Activated CD4-positive, alpha-beta T cell treated with anti-CD3 and anti-CD28 coated beads, Interleukin-2, amount 10 ng/mL, durations not matched to agents 7 days and 5 days (primary cell): ENCODE measurements around the gene WDR90. TPM values are rescaled to one million over a fixed set of nuclear protein-coding genes. Genes with fewer than 3 reads are reported as not detected.

Experiments
- CTCF ChIA-PET: fragments of 350-600 bp; sonication (Branson Sonifier 250); formaldehyde crosslinking; loops from one replicate; lab custom pipeline; 2021; ENCODE audit warnings: antibody characterized with exemption; lab: Charles Lee
- POLR2A ChIA-PET: fragments of 350-600 bp; sonication (Branson Sonifier 250); formaldehyde crosslinking; loops from one replicate; lab custom pipeline; 2021; ENCODE audit warnings: antibody characterized with exemption; lab: Charles Lee
- DNase-seq: peaks from one replicate; pipeline ENCODE4 v3.0.0-alpha.2; 2020
- H3K27ac Mint-ChIP-seq: one replicate; pipeline ENCODE4 v1.8.0; 2021; ENCODE audit warnings: mild to moderate bottlenecking, moderate library complexity, mixed read lengths
- H3K27me3 Mint-ChIP-seq: one replicate; pipeline ENCODE4 v1.8.0; 2021; ENCODE audit warnings: mixed read lengths
- H3K36me3 Mint-ChIP-seq: one replicate; pipeline ENCODE4 v1.8.0; 2021; ENCODE audit warnings: low read depth, mixed read lengths
- H3K4me1 Mint-ChIP-seq: one replicate; pipeline ENCODE4 v1.8.0; 2021; ENCODE audit warnings: mixed read lengths
- H3K4me3 Mint-ChIP-seq: one replicate; pipeline ENCODE4 v1.8.0; 2021; ENCODE audit warnings: mild to moderate bottlenecking, moderate library complexity, mixed read lengths
- H3K9me3 Mint-ChIP-seq: one replicate; pipeline ENCODE4 v1.8.0; 2021; ENCODE audit warnings: mixed read lengths
- total RNA-seq, 2 experiments: library from RNA; stranded (reverse); gene quantifications; one replicate each; pipeline ENCODE4 v1.2.3, GENCODE V29; 2021

WDR90 gene
- total RNA-seq, 2 experiments from 2014 or later = 54.9 to 81.6 TPM

DNA sequence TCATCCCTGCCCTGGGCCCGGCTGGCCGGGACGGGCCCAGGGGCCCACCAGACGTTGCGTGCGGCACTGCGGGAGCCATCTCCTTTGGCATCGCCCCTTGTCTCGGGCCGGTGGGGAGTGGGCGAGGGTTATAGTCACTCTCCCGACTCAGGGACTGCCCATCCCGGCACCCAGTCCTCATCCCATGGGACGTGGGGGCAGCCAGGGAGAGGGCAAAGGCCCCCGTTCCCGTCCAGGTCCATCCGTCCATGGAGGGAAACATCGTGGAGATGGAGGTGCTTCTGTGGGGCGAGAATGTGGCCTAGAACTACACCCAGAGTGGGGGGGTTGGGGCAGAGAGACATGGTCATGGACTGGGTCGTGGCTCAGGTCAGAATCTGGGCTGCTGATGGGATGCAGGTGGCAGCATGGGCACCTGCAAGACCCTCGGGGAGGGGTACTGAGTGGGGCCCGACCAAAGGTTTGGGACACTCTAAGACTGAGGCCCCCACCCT, 2.4 kb upstream of the WDR90 start:
- Mint-ChIP-seq H3K4me1 (peaks cover 30% of the 10 kb centered on the region), H3K9me3 (no peaks in the 10 kb centered on the region), H3K27ac (no peak overlapping the region), H3K36me3 (no peaks in the 10 kb centered on the region), H3K4me3 (no peak overlapping the region), H3K27me3 (no peaks in the 10 kb centered on the region)
- ChIA-PET CTCF (no interaction called here), POLR2A (no interaction called here)
- no peak for DNase-seq

DNA sequence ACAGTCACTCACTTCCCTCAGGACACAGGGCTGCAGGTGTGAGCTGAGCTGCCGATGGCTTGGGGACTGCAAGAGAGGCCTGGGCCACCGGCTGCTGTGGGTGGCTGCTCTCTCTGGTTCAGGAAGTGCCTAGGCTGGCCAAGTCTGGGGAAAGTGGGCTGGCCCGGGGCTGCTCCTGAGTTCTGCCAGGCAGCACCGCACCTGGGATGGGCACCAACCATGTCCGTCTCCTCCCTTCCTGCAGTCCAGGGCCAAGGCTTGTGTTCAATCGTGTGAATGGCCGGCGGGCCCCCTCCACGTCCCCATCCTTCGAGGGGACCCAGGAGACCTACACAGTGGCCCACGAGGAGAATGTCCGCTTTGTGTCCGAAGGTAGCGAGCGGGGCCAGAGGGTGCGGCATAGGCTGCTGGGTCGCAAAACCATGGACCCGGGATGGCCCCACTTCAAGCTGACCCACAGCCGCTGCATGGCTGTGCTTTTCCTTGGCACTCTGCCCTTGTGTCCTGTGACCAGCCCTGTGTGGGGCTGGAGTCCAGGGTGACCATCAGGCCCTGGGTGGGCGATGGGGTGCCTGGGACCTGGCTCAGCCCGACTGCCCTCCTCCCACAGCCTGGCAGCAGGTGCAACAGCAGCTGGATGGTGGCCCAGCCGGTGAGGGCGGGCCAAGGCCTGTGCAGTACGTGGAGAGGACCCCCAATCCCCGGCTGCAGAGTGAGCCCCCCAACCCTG, 1.8 kb upstream of the WDR90 start:
- ChIA-PET CTCF (interaction anchor here (0.7 to 1.5 kb wide), 7 partner anchors 11 to 58 kb away, joined by 3 to 7 read pairs (median 3); partner anchors contain the start of gene METTL26), POLR2A (no interaction called here)
- H3K27me3 Mint-ChIP-seq = no peaks in the 10 kb centered on the region
- H3K27ac Mint-ChIP-seq = no peak overlapping the region
- no peak for DNase-seq
- no peak overlapping the region for H3K4me3 Mint-ChIP-seq
- H3K4me1 Mint-ChIP-seq = peaks cover 30% of the 10 kb centered on the region
- H3K9me3 Mint-ChIP-seq = no peaks in the 10 kb centered on the region
- H3K36me3 Mint-ChIP-seq = no peaks in the 10 kb centered on the region

DNA sequence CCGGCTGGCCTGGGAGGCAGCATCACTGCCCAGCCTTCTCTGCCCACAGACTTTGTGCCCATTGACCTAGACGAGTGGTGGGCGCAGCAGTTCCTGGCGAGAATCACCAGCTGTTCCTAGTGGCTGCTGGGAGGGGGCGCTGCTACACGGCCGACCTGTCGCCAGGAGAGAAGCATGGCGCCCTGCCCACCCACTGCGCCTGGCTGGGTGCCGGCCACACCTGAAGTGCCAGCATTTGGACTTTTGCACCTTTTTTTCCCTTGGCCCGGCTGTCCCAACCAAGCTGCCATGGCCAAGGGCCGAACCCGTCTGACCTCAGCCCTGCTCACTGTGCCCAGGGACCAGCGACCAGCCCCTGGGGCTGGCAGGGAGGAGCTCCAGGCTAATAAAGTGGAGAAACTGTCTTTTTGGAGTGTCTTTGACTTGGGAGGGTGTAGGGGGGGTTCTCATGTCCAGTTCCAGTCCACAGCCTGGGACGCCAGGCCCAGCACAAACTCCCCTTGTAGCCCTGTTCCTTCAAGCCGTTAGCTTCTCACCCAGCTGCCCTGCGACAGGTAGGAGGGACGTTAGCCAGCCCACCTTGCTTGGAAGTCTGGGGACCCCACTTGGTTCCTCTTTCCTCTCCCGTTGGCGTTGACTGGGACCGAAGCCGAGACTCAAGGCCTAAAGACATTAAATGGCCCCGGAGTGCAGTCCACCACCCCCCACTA, 939 bp upstream of the WDR90 start:
- peaks cover 26% of the 10 kb centered on the region for H3K4me1 Mint-ChIP-seq
- POLR2A ChIA-PET = no interaction called here
- CTCF ChIA-PET = interaction anchor here (0.7 to 1.5 kb wide), 8 partner anchors 11 to 59 kb away, joined by 3 to 7 read pairs (median 3); partner anchors contain the start of gene METTL26
- no peaks in the 10 kb centered on the region for H3K27me3 Mint-ChIP-seq
- no peaks in the 10 kb centered on the region for H3K36me3 Mint-ChIP-seq
- peak overlapping the region; percentile 77 for H3K27ac Mint-ChIP-seq
- H3K9me3 Mint-ChIP-seq = no peaks in the 10 kb centered on the region
- peak overlapping the region; percentile 73 for H3K4me3 Mint-ChIP-seq
- DNase-seq = no peak

DNA sequence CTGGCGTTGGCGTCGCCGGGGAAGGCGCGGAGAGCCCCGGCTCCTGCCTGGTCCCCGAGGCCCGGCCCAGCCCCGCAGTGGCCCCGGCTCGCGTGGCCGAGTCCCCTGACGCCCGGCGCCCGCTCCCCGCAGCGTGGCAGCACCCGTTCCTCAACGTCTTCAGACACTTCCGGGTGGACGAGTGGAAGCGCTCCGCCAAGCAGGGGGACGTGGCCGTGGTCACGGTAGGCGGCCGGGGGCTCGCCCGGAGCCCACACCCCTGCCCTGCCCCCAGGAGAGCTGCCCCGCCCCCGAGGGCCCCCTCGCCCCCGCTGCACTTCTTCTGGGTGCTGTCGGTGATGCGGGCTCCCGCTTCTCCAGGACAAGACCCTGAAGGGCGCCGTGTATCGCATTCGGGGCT, 466 bp downstream of the WDR90 start:
- DNase-seq = peak; percentile 33
- CTCF ChIA-PET = interaction anchor here (1.6 to 3.1 kb wide), 2 partner anchors 13 to 18 kb away, joined by 6 to 13 read pairs; partner anchors contain the start of genes METTL26 and RHOT2
- POLR2A ChIA-PET = interaction anchor here (0.7 kb wide), 1 partner anchor 19 kb away, joined by 3 read pairs; no protein-coding TSS in a partner anchor
- Mint-ChIP-seq H3K27me3 (no peaks in the 10 kb centered on the region), H3K9me3 (no peaks in the 10 kb centered on the region), H3K36me3 (no peaks in the 10 kb centered on the region), H3K27ac (no peak overlapping the region), H3K4me1 (peaks cover 15% of the 10 kb centered on the region), H3K4me3 (peak overlapping the region; percentile 72)

DNA sequence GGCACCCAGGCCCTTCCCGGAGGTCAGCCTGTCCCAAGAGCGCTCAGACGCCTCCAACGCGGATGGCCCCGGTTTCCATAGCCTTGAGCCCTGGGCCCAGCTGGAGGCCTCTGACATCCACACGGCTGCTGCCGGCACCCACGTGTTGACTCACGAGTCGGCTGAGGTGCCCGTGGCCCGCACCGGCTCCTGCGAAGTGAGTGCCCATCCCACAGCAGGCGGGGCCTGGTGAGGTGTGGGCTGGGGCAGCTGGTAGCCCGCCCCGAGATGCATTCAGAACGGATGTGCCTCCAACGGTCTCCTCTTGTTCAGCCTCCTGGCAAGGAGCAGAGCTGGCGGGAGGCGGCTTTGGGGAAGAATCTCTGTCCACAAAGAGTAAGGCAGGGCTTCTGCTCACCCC, 2.7 kb downstream of the WDR90 start:
- ChIA-PET CTCF (interaction anchor here (3.1 kb wide), 1 partner anchor 16 kb away, joined by 13 read pairs; the partner anchor contains the start of gene RHOT2), POLR2A (no interaction called here)
- H3K36me3 Mint-ChIP-seq = no peaks in the 10 kb centered on the region
- peaks cover 13% of the 10 kb centered on the region for H3K4me1 Mint-ChIP-seq
- H3K27me3 Mint-ChIP-seq = no peaks in the 10 kb centered on the region
- no peak overlapping the region for H3K27ac Mint-ChIP-seq
- no peak overlapping the region for H3K4me3 Mint-ChIP-seq
- DNase-seq = no peak
- no peaks in the 10 kb centered on the region for H3K9me3 Mint-ChIP-seq

DNA sequence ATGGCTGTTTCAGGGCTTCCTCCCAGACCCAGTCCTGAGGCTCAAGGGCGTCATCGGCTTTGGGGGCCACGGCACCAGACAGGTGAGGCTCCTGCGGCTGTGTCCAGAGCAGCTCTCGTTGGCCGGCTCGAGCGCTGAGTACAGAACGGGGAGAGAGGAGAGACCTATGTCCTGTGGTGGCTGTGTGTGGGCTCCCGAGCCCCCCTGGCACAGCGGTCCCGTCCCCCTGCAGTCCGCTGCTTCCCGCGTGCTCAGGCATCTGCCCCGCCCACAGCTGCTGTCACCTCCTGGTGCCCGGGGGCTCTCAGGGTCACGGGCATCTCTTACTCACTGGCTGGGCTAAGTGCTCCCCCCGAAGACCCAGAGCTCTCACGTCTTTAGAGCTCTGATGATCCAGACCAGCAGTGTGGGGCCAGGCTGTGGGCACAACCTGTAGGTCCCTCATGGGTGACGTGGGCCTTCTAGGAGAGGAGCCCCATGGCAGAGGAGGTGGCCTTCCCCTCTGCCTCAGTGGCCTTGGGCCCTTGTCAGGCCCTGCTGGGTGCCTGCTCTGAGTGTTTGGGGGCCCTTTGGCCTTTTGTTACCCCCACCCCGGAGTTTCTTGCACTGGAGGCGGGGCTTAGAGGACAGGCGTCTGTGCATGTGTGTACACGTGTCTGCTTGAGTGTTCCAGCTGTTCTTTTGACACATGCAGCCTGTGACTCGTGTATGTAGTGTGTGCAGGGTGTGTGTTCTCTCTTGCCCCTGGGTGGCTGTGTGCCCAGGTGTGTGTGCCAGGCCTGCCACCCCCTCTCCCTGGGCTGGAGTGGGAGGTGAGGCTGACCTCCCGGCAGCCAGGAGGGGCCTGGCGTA, 3.5 kb downstream of the WDR90 start:
- no peak for DNase-seq
- H3K4me3 Mint-ChIP-seq = no peak overlapping the region
- H3K36me3 Mint-ChIP-seq = no peaks in the 10 kb centered on the region
- no peaks in the 10 kb centered on the region for H3K9me3 Mint-ChIP-seq
- ChIA-PET CTCF (no interaction called here), POLR2A (no interaction called here)
- H3K27ac Mint-ChIP-seq = no peak overlapping the region
- H3K4me1 Mint-ChIP-seq = peaks cover 13% of the 10 kb centered on the region
- H3K27me3 Mint-ChIP-seq = no peaks in the 10 kb centered on the region

DNA sequence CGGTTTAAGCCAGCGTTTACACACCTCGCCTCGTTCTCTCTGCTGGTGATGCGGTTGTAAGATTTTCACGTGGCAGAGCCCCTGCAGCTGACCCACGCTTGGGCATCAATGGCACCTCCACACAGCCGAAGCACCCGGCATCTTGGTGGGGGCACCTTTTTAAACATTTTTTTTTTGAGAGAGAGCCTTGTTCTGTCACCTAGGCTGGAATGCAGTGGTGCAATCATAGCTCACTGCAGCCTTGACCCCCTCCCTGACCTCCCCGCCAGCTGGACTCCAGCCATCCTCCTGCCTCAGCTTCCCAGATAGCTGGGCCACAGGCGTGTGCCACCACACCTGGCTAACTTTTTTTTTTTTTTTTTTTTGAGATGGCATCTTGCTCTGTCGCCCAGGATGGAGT, 4.9 kb downstream of the WDR90 start:
- Mint-ChIP-seq H3K4me1 (peaks cover 4% of the 10 kb centered on the region), H3K9me3 (no peaks in the 10 kb centered on the region), H3K27ac (no peak overlapping the region), H3K4me3 (no peak overlapping the region), H3K27me3 (no peaks in the 10 kb centered on the region), H3K36me3 (no peaks in the 10 kb centered on the region)
- ChIA-PET CTCF (interaction anchor here (0.6 to 1.6 kb wide), 2 partner anchors 22 to 55 kb away, joined by 3 to 6 read pairs; no protein-coding TSS in a partner anchor), POLR2A (no interaction called here)
- DNase-seq = no peak

DNA sequence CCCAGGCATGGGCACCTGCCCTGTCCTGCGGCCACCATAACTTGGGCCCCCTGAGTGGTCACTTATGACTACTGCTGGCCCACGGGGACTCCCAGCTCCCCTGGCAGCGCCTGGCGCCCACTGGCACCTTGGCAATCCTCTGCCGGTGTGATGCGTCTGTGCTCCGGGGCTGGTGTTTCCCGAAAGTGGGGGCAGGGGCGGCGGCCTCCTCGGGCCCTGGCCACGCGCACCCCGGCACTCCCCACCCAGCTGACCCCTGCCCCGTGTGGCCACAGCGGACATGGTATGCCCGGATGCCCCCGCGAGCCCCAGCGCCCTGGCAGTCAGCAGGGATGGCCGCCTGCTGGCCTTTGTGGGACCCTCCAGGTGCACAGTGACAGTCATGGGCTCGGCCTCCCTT, 8.3 kb downstream of the WDR90 start:
- Mint-ChIP-seq H3K36me3 (no peaks in the 10 kb centered on the region), H3K27ac (no peak overlapping the region), H3K9me3 (no peaks in the 10 kb centered on the region), H3K4me1 (peaks cover 5% of the 10 kb centered on the region), H3K4me3 (no peak overlapping the region), H3K27me3 (no peaks in the 10 kb centered on the region)
- no peak for DNase-seq
- POLR2A ChIA-PET = no interaction called here
- CTCF ChIA-PET = interaction anchor here (0.6 to 1.6 kb wide), 3 partner anchors 11 to 413 kb away, joined by 3 to 4 read pairs (median 3); partner anchors contain the start of gene RHOT2

DNA sequence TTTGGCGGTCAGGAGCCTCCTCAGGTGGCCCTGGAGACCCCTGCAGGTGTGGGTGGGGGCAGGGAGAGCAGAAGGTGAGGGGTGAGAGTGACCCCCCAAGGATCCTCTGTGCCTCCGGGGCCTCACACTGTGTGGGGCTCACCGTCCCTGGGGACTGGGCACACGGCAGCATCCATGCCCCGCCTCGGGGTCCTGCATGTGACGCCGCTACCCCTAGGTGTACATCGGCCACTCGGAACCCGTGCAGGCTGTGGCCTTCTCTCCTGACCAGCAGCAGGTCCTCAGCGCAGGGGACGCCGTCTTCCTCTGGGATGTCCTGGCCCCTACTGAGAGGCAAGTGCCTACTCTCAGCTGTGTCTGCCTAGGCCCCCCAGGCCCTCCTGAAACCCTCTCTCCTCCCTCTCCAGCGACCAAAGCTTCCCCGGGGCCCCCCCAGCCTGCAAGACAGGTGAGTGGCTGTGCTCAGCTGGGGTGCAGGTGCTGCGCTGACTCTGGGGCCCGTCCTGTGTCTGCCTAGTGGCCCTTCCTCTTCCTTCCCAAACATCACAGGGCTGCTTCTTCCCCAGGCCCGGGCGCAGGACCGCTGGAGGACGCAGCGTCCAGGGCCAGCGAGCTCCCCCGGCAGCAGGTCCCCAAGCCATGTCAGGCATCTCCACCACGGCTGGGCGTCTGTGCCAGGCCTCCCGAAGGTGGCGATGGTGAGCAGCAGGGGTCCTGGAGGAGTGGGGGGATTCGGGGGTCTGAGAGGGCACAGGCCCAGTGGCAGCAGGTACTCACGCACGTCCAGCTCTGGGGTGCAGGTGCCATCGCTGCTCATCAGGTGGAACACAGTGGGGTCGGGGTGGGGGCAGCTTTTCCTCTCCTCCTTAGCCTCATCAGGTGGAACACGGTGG, 9.8 kb downstream of the WDR90 start:
- H3K36me3 Mint-ChIP-seq = no peaks in the 10 kb centered on the region
- peaks cover 5% of the 10 kb centered on the region for H3K4me1 Mint-ChIP-seq
- ChIA-PET POLR2A (no interaction called here), CTCF (interaction anchor here (1.0 kb wide), 1 partner anchor 11 kb away, joined by 4 read pairs; no protein-coding TSS in a partner anchor)
- H3K27me3 Mint-ChIP-seq = no peaks in the 10 kb centered on the region
- no peak for DNase-seq
- no peak overlapping the region for H3K4me3 Mint-ChIP-seq
- no peaks in the 10 kb centered on the region for H3K9me3 Mint-ChIP-seq
- H3K27ac Mint-ChIP-seq = no peak overlapping the region

DNA sequence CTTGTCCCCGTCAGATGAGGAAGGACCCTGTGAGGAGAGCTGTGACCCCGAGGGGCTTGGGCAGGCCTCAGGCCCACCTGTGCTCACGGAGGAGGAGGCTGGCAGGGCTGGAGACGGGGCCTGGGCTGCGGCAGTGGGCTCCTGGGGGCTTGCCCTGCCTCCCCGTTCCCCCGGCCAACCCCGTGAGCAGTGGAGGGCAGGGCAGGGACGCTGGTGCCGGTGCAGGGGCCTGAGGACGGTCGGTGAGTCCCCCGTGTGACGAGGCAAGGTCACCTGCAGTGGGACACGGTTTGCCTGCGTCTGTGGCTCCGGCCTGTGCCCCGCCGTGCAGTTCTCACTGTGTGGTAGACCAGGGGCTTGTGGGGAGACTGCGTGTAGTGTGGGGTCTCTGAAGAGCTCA, 10.5 kb downstream of the WDR90 start:
- ChIA-PET CTCF (interaction anchor here (0.9 to 1.0 kb wide), 2 partner anchors 11 to 68 kb away, joined by 4 to 5 read pairs; no protein-coding TSS in a partner anchor), POLR2A (no interaction called here)
- Mint-ChIP-seq H3K4me1 (peaks cover 5% of the 10 kb centered on the region), H3K4me3 (no peak overlapping the region), H3K27me3 (no peaks in the 10 kb centered on the region), H3K36me3 (no peaks in the 10 kb centered on the region), H3K27ac (no peak overlapping the region), H3K9me3 (no peaks in the 10 kb centered on the region)
- no peak for DNase-seq

DNA sequence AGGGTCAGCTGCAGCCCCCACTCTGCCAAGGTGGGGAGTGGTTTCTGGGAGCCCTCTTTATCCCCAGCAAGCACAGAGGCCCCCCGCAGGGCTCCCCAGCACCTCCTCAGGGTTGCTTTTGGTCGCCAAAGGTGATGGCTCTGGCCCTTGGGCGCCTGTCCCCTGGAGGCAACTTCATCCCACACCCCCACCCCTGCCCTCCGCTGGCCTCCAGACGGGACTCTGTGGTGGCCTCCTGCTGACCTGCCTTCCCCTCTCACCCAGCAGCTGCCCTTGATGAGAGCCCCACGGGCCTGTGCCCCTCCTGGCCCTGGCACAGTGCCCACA, 10.9 kb downstream of the WDR90 start:
- DNase-seq = no peak
- Mint-ChIP-seq H3K27me3 (no peaks in the 10 kb centered on the region), H3K27ac (no peak overlapping the region), H3K9me3 (no peaks in the 10 kb centered on the region), H3K4me3 (no peak overlapping the region), H3K4me1 (peaks cover 5% of the 10 kb centered on the region), H3K36me3 (no peaks in the 10 kb centered on the region)
- ChIA-PET CTCF (interaction anchor here (0.9 kb wide), 1 partner anchor 68 kb away, joined by 5 read pairs; no protein-coding TSS in a partner anchor), POLR2A (no interaction called here)
